ENCODE measurements around the gene PPP2R2D.
"Not testable (repeated sequence)": the region's sequence is repeated elsewhere in the genome, so short reads cannot be mapped to it uniquely, and the experiment has no call there.

PPP2R2D gene

DNA sequence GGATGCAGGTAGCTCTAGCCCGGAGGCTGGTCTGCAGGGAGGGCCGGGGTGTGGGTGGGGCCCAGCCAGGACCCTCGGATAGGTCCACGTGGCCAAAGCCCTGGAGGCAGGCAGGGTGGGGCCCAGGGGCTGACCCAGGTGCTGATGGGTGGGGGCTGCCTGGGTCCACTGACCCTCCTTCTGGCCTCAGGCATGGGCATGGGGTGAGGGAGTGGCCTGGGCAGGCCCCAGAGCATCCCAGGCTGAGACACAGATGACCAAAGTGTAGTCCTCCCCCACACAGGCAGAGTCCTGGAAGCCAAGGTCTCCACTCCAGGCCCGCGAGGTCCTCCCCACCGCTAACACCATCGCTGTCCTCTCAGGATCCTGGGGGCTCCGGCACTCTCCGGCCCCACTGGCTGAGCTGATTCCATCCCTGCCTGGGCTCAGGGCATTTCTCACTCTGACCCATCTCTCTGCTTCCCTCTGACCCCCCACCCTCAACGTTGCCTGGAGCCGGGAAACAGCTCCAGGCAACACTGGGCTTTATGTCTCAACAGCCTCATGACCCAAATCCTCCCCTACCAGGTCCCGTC lies 20.7 kb upstream of the PPP2R2D start:
- POLR2A ChIA-PET = no interaction called here
- CTCF ChIA-PET = interaction anchor here (1.0 kb wide), 1 partner anchor 1690 kb away, joined by 3 read pairs; no protein-coding TSS in a partner anchor
- no peak for DNase-seq (ENCODE audit: low read depth, low spot score)
- TF ChIP-seq, protein P1, sequence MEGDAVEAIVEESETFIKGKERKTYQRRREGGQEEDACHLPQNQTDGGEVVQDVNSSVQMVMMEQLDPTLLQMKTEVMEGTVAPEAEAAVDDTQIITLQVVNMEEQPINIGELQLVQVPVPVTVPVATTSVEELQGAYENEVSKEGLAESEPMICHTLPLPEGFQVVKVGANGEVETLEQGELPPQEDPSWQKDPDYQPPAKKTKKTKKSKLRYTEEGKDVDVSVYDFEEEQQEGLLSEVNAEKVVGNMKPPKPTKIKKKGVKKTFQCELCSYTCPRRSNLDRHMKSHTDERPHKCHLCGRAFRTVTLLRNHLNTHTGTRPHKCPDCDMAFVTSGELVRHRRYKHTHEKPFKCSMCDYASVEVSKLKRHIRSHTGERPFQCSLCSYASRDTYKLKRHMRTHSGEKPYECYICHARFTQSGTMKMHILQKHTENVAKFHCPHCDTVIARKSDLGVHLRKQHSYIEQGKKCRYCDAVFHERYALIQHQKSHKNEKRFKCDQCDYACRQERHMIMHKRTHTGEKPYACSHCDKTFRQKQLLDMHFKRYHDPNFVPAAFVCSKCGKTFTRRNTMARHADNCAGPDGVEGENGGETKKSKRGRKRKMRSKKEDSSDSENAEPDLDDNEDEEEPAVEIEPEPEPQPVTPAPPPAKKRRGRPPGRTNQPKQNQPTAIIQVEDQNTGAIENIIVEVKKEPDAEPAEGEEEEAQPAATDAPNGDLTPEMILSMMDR (IDR thresholded peaks at IDR 0.05; ENCODE audit: insufficient read depth, low read length, missing control alignments) = no peak
- no peak overlapping the region for H3K4me3 ChIP-seq (ENCODE audit: low read depth, low read length)

DNA sequence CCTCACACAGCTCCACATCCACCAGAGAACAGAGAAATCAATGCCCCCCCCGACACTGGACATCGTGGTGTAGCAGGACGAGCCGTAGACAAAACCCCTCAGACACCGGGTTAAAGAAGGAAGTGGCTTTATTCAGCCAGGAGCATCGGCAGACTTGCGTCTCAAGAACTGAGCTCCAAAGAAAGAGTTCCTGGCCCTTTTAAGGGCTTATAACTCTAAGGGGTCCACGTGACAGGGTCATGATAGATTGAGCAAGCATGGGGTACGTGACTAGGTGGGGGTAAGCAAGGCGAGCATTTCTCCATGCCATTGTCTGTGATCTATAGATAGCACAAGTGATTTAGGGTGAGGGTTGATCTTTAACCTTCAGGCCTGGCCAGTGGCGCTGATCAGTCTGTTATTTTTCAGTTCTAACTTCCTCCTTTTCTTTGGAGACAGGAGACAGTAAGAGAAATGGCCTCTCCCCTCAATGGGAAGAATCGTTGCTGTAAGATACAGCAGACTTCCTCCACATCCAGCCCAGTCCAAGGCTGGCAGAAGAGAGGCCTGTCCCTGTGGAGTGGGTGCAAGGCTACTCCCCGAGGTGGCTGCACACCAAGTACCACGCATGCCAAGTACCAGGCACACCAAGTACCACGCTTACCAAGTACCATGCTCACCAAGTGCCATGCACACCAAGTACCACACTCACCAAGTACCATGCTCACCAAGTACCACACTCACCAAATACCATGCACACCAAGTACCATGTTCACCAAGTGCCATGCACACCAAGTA lies 19.5 kb upstream of the PPP2R2D start:
- DNase-seq (ENCODE audit: low read depth, low spot score) = no peak
- no peak overlapping the region for H3K4me3 ChIP-seq (ENCODE audit: low read depth, low read length)
- CTCF ChIA-PET = no interaction called here
- POLR2A ChIA-PET = no interaction called here
- TF ChIP-seq, protein P1 (IDR thresholded peaks at IDR 0.05; ENCODE audit: insufficient read depth, low read length, missing control alignments) = no peak

DNA sequence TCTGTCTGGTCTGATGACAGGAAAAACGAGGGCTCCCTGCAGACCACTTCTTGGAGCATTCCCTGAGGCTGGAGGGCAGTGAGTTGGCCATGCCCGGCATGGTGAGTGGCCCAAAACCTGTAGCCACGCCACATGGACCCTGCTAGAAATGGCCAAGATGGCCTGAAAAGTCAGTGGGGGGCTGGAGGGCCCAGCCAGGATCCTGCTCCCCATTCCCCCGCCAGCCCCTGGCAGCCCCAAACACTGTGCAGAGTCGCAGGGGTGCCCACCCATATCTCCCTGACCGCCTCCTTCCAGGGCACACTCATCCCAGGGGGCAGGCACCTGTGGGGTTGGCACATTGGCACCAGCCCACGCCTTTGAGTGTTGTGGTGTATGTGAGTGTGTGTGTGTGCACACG lies 18.7 kb upstream of the PPP2R2D start:
- H3K4me3 ChIP-seq (ENCODE audit: low read depth, low read length) = no peak overlapping the region
- TF ChIP-seq, protein P1 (IDR thresholded peaks at IDR 0.05; ENCODE audit: insufficient read depth, low read length, missing control alignments) = no peak
- DNase-seq (ENCODE audit: low read depth, low spot score) = no peak
- ChIA-PET POLR2A (no interaction called here), CTCF (no interaction called here)

DNA sequence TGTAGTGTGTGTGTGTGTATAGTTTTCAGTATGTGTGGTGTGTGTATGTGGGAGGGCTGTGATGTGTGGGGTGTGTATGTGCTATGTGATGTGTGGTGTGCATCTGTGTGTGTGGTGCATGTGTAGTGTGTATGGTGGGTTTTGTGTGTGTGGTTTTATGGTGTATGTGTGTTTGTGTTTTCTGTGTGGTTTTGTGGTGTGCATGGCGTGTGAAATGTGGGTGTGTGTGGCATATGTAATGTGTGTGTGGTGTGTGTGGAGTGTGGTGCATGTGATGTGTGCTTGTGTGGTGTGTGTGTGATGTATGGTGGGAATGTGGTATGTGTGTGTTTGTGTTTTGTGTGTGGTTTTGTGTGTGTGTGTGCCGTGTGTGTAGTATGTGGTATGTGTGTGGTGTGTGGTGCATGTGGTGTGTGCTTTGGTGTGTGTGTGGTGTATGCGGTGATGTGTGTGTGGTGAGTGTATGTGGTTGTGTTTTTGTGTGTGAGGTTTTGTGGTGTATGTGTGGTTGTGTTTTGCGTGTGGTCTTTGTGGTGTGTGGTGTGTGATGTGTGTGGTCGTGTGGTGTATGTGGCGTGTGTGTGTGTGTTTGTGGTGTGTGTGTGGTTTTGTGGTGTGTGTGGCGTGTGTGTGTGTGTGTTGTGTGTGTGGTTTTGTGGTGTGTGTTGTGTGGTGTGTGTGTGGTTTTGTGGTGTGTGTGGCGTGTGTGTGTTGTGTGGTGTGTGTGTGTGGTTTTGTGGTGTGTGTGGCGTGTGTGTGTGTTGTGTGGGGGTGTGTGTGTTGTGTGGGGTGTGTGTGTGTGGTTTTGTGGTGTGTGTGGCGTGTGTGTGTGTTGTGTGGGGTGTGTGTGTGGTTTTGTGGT lies 18.0 kb upstream of the PPP2R2D start:
- ChIA-PET POLR2A (no interaction called here), CTCF (interaction anchor here (0.9 kb wide), 1 partner anchor 140 kb away, joined by 5 read pairs; no protein-coding TSS in a partner anchor)
- no peak for DNase-seq (ENCODE audit: low read depth, low spot score)
- no peak overlapping the region for H3K4me3 ChIP-seq (ENCODE audit: low read depth, low read length)
- TF ChIP-seq, protein P1 (IDR thresholded peaks at IDR 0.05; ENCODE audit: insufficient read depth, low read length, missing control alignments) = no peak

DNA sequence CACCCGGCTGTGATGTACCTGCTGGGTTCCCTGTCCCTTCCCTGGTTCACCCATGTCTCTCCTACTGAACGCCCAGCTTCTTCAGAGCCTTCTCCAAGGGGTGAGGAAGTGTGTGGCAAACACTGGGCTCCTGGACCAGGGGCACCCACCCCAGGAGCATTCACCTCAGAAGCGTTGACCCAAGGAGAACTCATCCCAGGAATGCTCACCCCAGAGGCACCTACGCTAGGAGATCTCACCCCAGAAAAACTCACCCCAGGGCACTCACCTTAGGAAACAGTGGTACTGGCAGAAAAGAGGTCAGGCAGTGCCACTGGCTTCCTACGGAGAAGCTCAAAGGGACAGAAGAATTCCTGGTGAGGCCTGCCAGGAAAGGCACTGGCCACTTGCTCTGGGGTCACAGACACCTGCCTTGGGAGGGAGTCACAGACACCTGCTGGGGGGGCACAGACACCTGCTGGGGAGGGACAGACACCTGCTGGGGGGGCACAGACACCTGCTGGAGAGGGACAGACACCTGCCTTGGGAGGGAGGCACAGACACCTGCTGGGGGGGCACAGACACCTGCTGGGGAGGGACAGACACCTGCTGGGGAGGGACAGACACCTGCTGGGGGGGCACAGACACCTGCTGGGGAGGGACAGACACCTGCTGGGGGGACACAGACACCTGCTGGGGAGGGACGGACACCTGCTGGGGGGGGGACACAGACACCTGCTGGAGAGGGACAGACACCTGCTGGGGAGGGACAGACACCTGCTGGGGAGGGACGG lies 17.0 kb upstream of the PPP2R2D start:
- POLR2A ChIA-PET; DNase-seq (ENCODE audit: low read depth, low spot score); H3K4me3 ChIP-seq (ENCODE audit: low read depth, low read length): not testable (repeated sequence)
- CTCF ChIA-PET = interaction anchor here (0.9 kb wide), 1 partner anchor 139 kb away, joined by 5 read pairs; no protein-coding TSS in a partner anchor

DNA sequence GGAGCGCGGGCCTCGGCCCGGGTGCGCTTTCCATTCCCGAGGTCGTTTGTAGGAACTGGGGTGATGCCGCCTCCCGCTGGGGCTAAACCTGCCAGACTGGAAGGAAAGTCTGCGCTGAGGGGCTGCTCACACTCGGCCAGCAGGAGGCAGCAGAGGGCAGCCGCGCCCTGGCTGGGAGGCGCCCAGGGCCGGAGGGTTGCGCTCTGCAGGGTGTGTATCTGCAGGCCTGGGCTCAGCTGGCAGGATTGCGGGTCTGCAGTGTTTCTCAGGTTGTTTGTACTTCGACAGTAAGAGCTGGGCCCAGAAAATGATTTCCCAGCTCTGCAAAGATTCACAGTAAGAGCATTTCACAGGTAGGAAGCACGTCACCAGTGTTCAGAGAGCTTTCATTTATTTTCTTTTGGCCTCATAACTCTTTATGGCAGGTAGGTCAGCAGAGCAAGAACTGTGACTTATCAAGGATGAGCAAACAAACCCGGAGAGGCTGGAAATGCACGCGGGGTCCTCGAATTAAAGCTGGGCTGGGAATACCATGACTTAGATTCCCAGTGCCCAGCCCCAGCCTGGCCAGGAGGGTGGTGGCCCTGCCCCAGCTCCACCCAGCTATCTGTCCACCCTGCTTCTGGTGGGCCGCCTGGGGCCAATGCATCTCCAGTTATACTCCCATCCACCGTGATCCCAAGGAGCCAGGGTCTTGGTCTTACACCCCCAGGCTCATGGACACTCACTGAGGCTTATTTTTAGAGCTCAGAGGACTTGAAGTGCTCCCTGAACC lies 15.2 kb upstream of the PPP2R2D start:
- no peak for DNase-seq (ENCODE audit: low read depth, low spot score)
- CTCF ChIA-PET = interaction anchor here (0.7 to 2.9 kb wide), 22 partner anchors 8 to 1703 kb away, joined by 3 to 83 read pairs (median 5); no protein-coding TSS in a partner anchor
- POLR2A ChIA-PET = no interaction called here
- H3K4me3 ChIP-seq (ENCODE audit: low read depth, low read length) = no peak overlapping the region
- TF ChIP-seq, protein P1 (IDR thresholded peaks at IDR 0.05; ENCODE audit: insufficient read depth, low read length, missing control alignments) = peak; percentile 91
